ENCODE results near the gene MRPS9.

Gene MRPS9

GRCh38 chr2:105039559-105039958 is 1.7 kb downstream of the MRPS9 start:
- no peak for TF ChIP-seq CTCF (IDR thresholded peaks at IDR 0.05; ENCODE audit: control insufficient read depth, insufficient read depth, low read depth, low read length, missing control alignments)
- no peak overlapping the region for H3K4me3 ChIP-seq (ENCODE audit: control insufficient read depth, low read depth, low read length)

GRCh38 chr2:105042189-105042588 is 4.3 kb downstream of the MRPS9 start:
- DNase-seq (ENCODE audit: low read depth): no peak
- no peak for TF ChIP-seq CTCF (IDR thresholded peaks at IDR 0.05; ENCODE audit: control insufficient read depth, insufficient read depth, low read depth, low read length, missing control alignments)
- H3K4me3 ChIP-seq (ENCODE audit: control insufficient read depth, low read depth, low read length): no peak overlapping the region

More at GRCh38 chr2:105039559-105039958, 1.7 kb downstream of the MRPS9 start:
- no peak for DNase-seq (ENCODE audit: low read depth)

GRCh38 chr2:105052773-105053172 is 14.9 kb downstream of the MRPS9 start:
- DNase-seq (ENCODE audit: low read depth): no peak
- no peak for TF ChIP-seq CTCF (IDR thresholded peaks at IDR 0.05; ENCODE audit: control insufficient read depth, insufficient read depth, low read depth, low read length, missing control alignments)
- no peak overlapping the region for H3K4me3 ChIP-seq (ENCODE audit: control insufficient read depth, low read depth, low read length)

- no peak overlapping the region for H3K4me3 ChIP-seq (ENCODE audit: control insufficient read depth, low read depth, low read length)
- DNase-seq (ENCODE audit: low read depth): no peak
- TF ChIP-seq CTCF (IDR thresholded peaks at IDR 0.05; ENCODE audit: control insufficient read depth, insufficient read depth, low read depth, low read length, missing control alignments): no peak
Measured at GRCh38 chr2:105055613-105056012, 17.7 kb downstream of the MRPS9 start.

- H3K4me3 ChIP-seq (ENCODE audit: control insufficient read depth, low read depth, low read length): no peak overlapping the region
- no peak for TF ChIP-seq CTCF (IDR thresholded peaks at IDR 0.05; ENCODE audit: control insufficient read depth, insufficient read depth, low read depth, low read length, missing control alignments)
- DNase-seq (ENCODE audit: low read depth): no peak
Measured at GRCh38 chr2:105056245-105056644, 18.4 kb downstream of the MRPS9 start.

GRCh38 chr2:105057005-105057404 is 19.1 kb downstream of the MRPS9 start:
- DNase-seq (ENCODE audit: low read depth): no peak
- no peak overlapping the region for H3K4me3 ChIP-seq (ENCODE audit: control insufficient read depth, low read depth, low read length)
- no peak for TF ChIP-seq CTCF (IDR thresholded peaks at IDR 0.05; ENCODE audit: control insufficient read depth, insufficient read depth, low read depth, low read length, missing control alignments)

GRCh38 chr2:105061560-105061959 is 23.7 kb downstream of the MRPS9 start:
- TF ChIP-seq CTCF (IDR thresholded peaks at IDR 0.05; ENCODE audit: control insufficient read depth, insufficient read depth, low read depth, low read length, missing control alignments): no peak
- no peak for DNase-seq (ENCODE audit: low read depth)
- H3K4me3 ChIP-seq (ENCODE audit: control insufficient read depth, low read depth, low read length): no peak overlapping the region

All from AG09309 (cell line).